Ovary (tissue), 3 donors: ENCODE measurements around the gene ADO.

ENCODE experiments used
- EP300 ChIP-seq: sonication (generic); formaldehyde crosslinking; IDR thresholded peaks from one replicate; pipeline ENCODE4 v1.6.1; 2017; ENCODE audit warnings: antibody characterized with exemption
- POLR2A ChIP-seq: fragments of 450-650 bp; IDR thresholded peaks from one replicate; pipeline ENCODE4 v1.6.1; 2017; ENCODE audit warnings: antibody characterized with exemption, mild to moderate bottlenecking, moderate library complexity
- TF ChIP-seq, protein P1 (sequence below), 3 donors: fragments of 450-650 bp in 2 of 3; fragments of 200-600 bp in 1 of 3; IDR thresholded peaks; one replicate each; pipeline versions ENCODE4 v1.5.1 to v1.8.0; 2016 to 2022; ENCODE audit warnings: antibody characterized with exemption in 3 of 3, mild to moderate bottlenecking in 1 of 3
- donor health status: DM: no; HTN: no; CAD: no.

DNA sequence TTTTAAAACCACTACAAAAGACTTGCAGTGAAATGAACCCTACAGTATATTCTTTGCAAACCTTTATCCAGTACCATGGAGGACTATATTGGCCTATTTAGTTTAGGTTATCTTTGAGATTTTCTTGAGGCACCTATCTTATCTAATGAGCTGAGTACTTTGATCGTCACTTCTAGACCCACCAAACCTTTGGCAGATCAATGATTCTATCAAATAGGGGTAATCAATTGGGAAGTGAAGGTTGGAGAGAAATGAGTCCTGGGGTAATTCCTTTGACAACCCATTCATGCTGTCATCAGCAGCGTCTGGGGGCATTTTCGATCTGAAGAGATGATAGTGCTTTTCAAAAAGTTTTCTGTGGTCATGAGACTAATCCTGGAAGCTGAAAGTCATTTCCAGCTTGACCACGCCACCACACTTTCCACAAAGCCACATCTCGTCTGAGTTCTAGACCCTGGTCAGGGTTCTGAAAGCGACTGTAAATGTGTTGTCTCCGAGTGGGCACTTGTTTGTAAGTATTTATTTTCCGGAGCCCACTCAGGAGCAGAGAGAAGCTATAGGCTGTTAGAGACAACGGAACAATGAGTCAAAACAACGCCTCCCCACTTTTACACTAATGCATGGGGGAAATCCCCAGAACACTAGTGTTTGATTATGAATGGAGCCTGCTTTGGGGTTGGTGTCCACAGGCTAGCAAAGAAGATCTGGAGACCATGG lies 6.8 kb downstream of the ADO start:
- no peak for TF ChIP-seq POLR2A
- TF ChIP-seq, protein P1, sequence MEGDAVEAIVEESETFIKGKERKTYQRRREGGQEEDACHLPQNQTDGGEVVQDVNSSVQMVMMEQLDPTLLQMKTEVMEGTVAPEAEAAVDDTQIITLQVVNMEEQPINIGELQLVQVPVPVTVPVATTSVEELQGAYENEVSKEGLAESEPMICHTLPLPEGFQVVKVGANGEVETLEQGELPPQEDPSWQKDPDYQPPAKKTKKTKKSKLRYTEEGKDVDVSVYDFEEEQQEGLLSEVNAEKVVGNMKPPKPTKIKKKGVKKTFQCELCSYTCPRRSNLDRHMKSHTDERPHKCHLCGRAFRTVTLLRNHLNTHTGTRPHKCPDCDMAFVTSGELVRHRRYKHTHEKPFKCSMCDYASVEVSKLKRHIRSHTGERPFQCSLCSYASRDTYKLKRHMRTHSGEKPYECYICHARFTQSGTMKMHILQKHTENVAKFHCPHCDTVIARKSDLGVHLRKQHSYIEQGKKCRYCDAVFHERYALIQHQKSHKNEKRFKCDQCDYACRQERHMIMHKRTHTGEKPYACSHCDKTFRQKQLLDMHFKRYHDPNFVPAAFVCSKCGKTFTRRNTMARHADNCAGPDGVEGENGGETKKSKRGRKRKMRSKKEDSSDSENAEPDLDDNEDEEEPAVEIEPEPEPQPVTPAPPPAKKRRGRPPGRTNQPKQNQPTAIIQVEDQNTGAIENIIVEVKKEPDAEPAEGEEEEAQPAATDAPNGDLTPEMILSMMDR (IDR thresholded peaks at IDR 0.05), result no peak
- no peak for TF ChIP-seq EP300
